Right ventricle myocardium inferior (tissue), 1 donor: ENCODE results near the gene CAB39L. TPM values are rescaled to one million over a fixed set of nuclear protein-coding genes. Genes with fewer than 3 reads are reported as not detected.

Experiments used
- ATAC-seq: fragments of 200-7000 bp; cut with Tn5 transposase; one replicate; pipeline ENCODE4 v1.9.1; 2020; ENCODE audit warnings: mild to moderate bottlenecking, moderate library complexity
- DNase-seq: peaks from one replicate; pipeline ENCODE4 v3.0.0; 2021; ENCODE audit errors: missing footprints
- intact Hi-C: fragments of 100-400 bp; cut with DNase I; formaldehyde crosslinking; loops from one replicate; pipeline ENCODE4 v1.11.0; 2022
- total RNA-seq: library from RNA; stranded (reverse); fragmentation: NEBNext Ultra II Directional; extraction: Animal tissue kit (Norgen Biotek cat#: 25700); gene quantifications from one replicate; pipeline ENCODE4 v1.2.1, GENCODE V29; 2021
- donor health status: DM: no; HTN: yes; CAD: no; lungs with severe emphysema.

CAB39L gene
- total RNA-seq, 1 donor from 2014 or later = 22.1 TPM

DNA sequence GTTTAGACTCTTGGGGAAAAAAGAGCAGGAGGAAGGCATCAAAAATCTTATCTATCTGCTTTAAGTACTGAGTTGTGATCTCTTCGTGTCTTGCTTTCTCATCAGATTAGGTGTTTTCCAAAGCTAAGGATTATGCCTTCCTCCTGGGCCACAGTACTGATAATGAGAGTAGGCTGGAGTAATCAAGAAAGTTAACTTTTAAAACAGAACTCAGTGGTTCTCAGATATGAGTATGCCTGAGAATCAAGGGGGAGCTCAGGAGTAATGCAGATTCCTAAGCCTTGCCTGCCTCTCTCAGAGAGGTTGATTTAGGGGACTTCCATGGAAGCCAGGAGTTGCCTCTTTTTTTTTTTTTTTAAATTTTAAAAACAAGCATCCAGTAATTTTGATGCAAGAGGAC is 172.6 kb downstream of the CAB39L start:
- intact Hi-C loops = no loop called here
- ATAC-seq (no peak), DNase-seq (no peak)

DNA sequence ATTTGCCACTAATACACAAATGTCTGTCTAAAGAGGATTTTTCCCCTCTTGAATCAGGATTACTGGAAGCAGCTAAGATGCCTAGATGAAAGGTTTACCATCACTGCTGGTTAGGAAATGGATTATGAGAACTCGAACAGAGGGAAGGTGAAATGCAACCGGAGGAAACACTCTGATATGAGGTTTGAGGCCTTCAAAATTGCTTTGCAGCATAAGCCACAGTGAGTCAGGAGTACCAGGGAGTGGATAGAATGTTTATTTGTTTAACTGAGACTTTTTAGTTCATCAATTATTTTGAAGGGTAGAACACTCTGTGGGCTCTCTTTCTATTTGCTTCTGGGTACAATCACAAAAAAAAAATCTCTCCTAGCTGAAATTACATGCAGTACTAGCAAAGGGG is 178.0 kb downstream of the CAB39L start:
- no peak for ATAC-seq
- intact Hi-C loops = no loop called here

DNA sequence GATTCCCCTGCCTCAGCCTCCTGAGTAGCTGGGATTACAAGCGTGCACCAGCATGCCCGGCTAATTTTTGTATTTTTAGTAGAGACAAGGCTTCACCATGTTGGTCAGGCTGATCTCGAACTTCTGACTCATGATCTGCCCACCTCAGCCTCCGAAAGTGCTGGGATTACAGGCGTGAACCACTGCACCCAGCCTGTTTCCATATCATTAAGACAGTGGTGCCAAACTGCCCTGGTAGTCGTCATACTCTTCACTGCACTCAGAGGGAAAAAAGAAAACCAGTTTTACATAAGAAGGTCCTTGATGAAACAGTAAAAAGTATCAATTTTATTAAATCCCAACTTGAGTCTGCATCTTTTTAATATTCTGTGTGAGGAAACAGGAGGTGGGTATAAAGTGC is 181.2 kb downstream of the CAB39L start:
- ATAC-seq (no peak), DNase-seq (no peak)
- intact Hi-C loops = no loop called here

More for the DNA sequence above, 178.0 kb downstream of the CAB39L start:
- DNase-seq = no peak

DNA sequence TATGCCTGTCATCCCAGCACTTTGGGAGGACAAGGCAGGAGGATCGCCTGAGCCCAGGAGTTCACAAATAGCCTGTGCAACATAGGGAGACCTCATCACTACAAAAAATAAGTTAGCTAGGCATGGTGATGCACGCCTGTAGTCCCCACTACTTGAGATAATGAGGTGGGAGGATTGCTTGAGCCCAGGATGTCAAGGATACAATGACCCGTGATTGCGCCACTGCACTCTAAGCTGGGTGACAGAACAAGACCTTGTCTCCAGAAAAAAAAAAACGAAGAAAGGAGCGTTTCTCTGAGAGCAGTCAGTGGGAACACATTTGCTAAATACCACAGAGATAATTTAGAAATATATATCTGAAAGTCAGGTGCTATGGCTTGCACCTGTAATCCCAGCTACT is 184.3 kb downstream of the CAB39L start:
- intact Hi-C loops = no loop called here
- ATAC-seq = no peak
- no peak for DNase-seq

Other genes with a start within 250 kb of the CAB39L start
- gene MLNR, start 223.7 kb downstream of the CAB39L start, total RNA-seq = not detected
- gene CDADC1, start 196.1 kb downstream of the CAB39L start, total RNA-seq = 9.3 TPM
- 13.1 TPM for gene SETDB2, start 210 bp upstream of the CAB39L start, total RNA-seq
- 20.0 TPM for gene PHF11, start 51.9 kb upstream of the CAB39L start, total RNA-seq
- gene RCBTB1, start 141.5 kb upstream of the CAB39L start, total RNA-seq = 22.3 TPM
- gene ARL11, start 184.4 kb upstream of the CAB39L start, total RNA-seq = 0.57 TPM
- 5.8 TPM for gene EBPL, start 247.4 kb upstream of the CAB39L start, total RNA-seq